ENCODE measurements around the gene RAB22A. TPM values are rescaled to one million over a fixed set of nuclear protein-coding genes. Genes with fewer than 3 reads are reported as not detected.
"Not testable (repeated sequence)": the region's sequence is repeated elsewhere in the genome, so short reads cannot be mapped to it uniquely, and the experiment has no call there.

Gene RAB22A
- total RNA-seq, 1 donor from 2014 or later: 21.3 TPM

GRCh38 chr20:58414786-58415185 is 105.3 kb downstream of the RAB22A start:
- DNase-seq (ENCODE audit: low spot score): not testable (repeated sequence)

GRCh38 chr20:58416057-58416456 is 106.5 kb downstream of the RAB22A start:
- no peak for DNase-seq (ENCODE audit: low spot score)

- no peak for DNase-seq (ENCODE audit: low spot score)
Measured at GRCh38 chr20:58416835-58417234, 107.3 kb downstream of the RAB22A start.

Other genes starting within 250 kb of the RAB22A start
- gene ANKRD60, start 81.1 kb upstream of the RAB22A start, total RNA-seq: not detected
- 66.1 TPM for gene VAPB, start 79.5 kb downstream of the RAB22A start, total RNA-seq
- gene APCDD1L, start 205.7 kb downstream of the RAB22A start, total RNA-seq: 2.3 TPM

Data from ureter (tissue), 1 donor.